Measurements from ENCODE around the gene TMED4. TPM values are rescaled to one million over a fixed set of nuclear protein-coding genes. Genes with fewer than 3 reads are reported as not detected.

Gene TMED4
- total RNA-seq, 4 donors from 2014 or later, result 76.8 to 101 (median 93.2) TPM

DNA sequence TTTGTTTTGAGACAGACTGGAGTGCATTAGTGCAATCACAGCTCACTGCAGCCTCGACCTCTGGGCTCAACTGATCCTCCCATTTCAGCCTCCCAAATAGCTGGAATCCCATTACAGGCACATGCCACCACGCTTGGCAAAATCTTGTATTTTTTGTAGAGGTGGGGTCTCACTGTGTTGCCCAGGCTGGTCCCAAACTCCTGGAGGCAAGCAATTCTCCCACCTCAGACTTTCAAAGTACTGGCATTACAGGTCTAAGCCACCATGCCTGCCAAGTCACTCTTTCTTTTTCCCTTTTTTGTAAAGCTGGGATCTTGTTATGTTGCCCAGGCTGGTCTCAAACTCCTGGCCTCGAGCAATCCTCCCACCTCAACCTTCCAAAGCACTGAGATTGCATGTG lies 32.6 kb downstream of the TMED4 start:
- no peaks in the 10 kb centered on the region for H3K9me3 ChIP-seq
- WGBS, result 75% methylated on average over 3 of the region's 3 CpGs

DNA sequence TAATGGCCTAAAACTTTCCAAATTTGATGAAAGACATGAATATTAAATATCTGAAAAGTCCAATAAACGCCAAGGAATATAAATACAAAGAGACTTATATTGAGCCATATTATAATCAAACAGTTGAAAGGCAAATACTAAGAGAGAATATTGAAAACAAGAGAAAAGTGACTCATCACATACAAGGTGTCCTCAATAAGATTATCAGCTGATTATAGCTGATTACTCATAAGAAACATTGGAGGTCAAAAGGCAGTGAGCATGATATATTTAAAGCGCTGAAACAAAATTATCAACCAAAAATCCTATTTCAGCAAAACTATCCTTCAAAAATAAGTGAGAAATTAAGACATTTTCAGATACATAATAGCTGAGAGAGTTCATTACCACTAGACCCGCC lies 33.1 kb downstream of the TMED4 start:
- H3K27me3 ChIP-seq, result no peaks in the 10 kb centered on the region
- DNase-seq (ENCODE audit: low spot score in 2 of 2), result no peak
- no peaks in the 10 kb centered on the region for H3K9me3 ChIP-seq
- TF ChIP-seq POLR2AphosphoS5 (IDR thresholded peaks at IDR 0.05), result no peak
- TF ChIP-seq POLR2A (IDR thresholded peaks at IDR 0.05), result no peak
- TF ChIP-seq EP300 (IDR thresholded peaks at IDR 0.05), result no peak
- TF ChIP-seq, protein P1, sequence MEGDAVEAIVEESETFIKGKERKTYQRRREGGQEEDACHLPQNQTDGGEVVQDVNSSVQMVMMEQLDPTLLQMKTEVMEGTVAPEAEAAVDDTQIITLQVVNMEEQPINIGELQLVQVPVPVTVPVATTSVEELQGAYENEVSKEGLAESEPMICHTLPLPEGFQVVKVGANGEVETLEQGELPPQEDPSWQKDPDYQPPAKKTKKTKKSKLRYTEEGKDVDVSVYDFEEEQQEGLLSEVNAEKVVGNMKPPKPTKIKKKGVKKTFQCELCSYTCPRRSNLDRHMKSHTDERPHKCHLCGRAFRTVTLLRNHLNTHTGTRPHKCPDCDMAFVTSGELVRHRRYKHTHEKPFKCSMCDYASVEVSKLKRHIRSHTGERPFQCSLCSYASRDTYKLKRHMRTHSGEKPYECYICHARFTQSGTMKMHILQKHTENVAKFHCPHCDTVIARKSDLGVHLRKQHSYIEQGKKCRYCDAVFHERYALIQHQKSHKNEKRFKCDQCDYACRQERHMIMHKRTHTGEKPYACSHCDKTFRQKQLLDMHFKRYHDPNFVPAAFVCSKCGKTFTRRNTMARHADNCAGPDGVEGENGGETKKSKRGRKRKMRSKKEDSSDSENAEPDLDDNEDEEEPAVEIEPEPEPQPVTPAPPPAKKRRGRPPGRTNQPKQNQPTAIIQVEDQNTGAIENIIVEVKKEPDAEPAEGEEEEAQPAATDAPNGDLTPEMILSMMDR (IDR thresholded peaks at IDR 0.05), result no peak
- 87% methylated on average over 3 of the region's 3 CpGs for WGBS
- peaks cover 9% of the 10 kb centered on the region for H3K4me1 ChIP-seq
- H3K27ac ChIP-seq, result no peak overlapping the region
- no peaks in the 10 kb centered on the region for H3K36me3 ChIP-seq
- no peak overlapping the region for H3K4me3 ChIP-seq

More for the DNA sequence above, 32.6 kb downstream of the TMED4 start:
- TF ChIP-seq, protein P1 (IDR thresholded peaks at IDR 0.05), result no peak
- TF ChIP-seq POLR2A (IDR thresholded peaks at IDR 0.05), result no peak
- TF ChIP-seq EP300 (IDR thresholded peaks at IDR 0.05), result no peak
- TF ChIP-seq POLR2AphosphoS5 (IDR thresholded peaks at IDR 0.05), result no peak
- Histone ChIP-seq H3K36me3 (no peaks in the 10 kb centered on the region), H3K27me3 (no peaks in the 10 kb centered on the region), H3K27ac (no peak overlapping the region), H3K4me1 (peaks cover 4% of the 10 kb centered on the region), H3K4me3 (no peak overlapping the region)
- no peak for DNase-seq (ENCODE audit: low spot score in 2 of 2)

DNA sequence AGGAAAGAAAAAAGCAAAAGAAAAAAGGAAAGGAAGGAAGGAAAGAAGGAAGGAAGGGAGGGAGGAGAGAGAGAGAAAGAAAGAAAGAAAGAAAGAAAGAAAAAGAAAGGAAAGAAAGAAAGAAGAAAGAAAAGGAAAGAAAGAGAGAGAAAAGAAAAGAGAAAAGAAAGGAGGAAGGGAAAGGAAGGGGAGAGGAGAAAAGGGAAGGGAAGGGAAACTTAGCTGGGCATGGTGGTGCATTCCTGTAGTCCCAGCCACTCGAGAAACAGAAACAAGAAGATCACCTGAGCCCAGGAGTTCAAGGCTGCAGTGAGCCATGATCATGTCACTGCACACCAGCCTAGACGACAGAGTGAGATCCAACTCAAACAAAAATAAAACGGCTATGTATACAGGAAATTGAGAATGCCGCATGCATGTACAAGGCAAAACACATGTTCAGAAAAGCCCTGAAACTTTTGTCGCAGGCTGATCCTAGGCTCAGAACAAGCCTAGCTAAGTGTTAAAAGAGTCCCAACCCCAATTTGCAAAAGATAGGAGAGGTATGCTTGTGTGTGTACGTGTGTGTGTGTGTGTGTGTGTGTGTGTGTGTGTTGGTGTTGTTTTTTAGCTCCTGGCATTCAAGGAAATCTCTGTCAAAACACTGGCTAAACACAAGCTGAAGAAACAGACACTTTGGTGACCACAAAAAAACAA lies 34.3 kb downstream of the TMED4 start:
- TF ChIP-seq, protein P1 (IDR thresholded peaks at IDR 0.05), result no peak
- TF ChIP-seq POLR2A (IDR thresholded peaks at IDR 0.05), result no peak
- Histone ChIP-seq H3K4me1 (peaks cover 17% of the 10 kb centered on the region), H3K9me3 (no peaks in the 10 kb centered on the region), H3K36me3 (no peaks in the 10 kb centered on the region), H3K27ac (no peak overlapping the region), H3K27me3 (no peaks in the 10 kb centered on the region), H3K4me3 (no peak overlapping the region)
- no peak for DNase-seq (ENCODE audit: low spot score in 2 of 2)
- 43% methylated on average over 6 of the region's 6 CpGs for WGBS

DNA sequence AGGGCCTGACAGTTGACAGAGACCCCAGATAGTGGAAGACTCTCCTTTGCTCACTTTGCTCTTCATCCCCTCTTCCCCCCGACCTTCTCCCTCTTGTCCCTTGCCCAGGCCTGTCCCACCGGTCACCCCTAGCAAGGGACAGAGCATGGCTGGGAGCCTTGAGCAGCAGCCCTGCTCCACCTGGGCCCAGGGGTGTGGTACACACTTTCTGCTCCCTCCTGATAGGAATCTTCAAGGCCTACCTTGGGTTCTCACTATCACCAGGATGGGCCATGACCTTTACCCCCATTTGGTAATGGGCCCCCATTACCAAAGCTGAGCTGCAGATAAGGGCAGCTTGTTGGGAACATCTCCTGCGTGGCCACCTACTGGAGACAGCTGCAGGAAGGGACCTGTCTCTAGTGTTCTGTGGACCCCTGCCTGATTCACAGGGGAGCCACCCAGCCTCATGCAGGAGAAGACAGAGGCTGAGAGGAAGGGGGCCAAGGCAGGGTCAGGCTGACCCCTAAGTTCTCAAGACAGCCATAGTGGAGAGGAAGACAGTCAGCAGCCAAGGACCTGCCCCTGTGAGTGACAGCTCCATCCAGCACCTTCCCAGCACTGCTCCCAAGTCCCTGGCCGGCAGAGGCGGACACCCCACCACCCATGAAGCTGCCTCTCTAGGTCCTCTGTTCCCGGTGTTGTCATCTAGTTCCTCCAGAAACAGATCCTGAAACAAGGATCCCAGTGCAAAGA lies 40.0 kb downstream of the TMED4 start:
- no peak overlapping the region for H3K27ac ChIP-seq

More for the DNA sequence above, 40.0 kb downstream of the TMED4 start:
- H3K27me3 ChIP-seq, result no peaks in the 10 kb centered on the region
- no peaks in the 10 kb centered on the region for H3K9me3 ChIP-seq
- TF ChIP-seq, protein P1 (IDR thresholded peaks at IDR 0.05), result no peak
- TF ChIP-seq POLR2A (IDR thresholded peaks at IDR 0.05), result no peak
- TF ChIP-seq POLR2AphosphoS5 (IDR thresholded peaks at IDR 0.05), result no peak
- TF ChIP-seq EP300 (IDR thresholded peaks at IDR 0.05), result no peak
- no peak overlapping the region for H3K4me3 ChIP-seq
- DNase-seq (ENCODE audit: low spot score in 2 of 2), result no peak
- WGBS, result 90% methylated on average over 6 of the region's 6 CpGs
- H3K4me1 ChIP-seq, result peaks cover 17% of the 10 kb centered on the region
- H3K36me3 ChIP-seq, result no peaks in the 10 kb centered on the region

Measured in suprapubic skin (tissue), 4 donors.